HG03039 (cell line): ENCODE data around the gene GYPC.
"Not testable (repeated sequence)": the region's sequence is repeated elsewhere in the genome, so short reads cannot be mapped to it uniquely, and the experiment has no call there.

Experiments used
- ATAC-seq: cut with Tn5 transposase; IDR thresholded peaks from one replicate; pipeline ENCODE4 v1.9.1; 2021; ENCODE audit warnings: mild to moderate bottlenecking, moderate library complexity; ENCODE audit not compliant: unreplicated experiment

The GYPC gene

GRCh38 chr2:126696644-126697520 lies 40.9 kb downstream of the GYPC start:
- no peak for ATAC-seq

GRCh38 chr2:126698376-126698775 lies 42.4 kb downstream of the GYPC start:
- no peak for ATAC-seq

- ATAC-seq, result no peak
These were observed 43.1 kb downstream of the GYPC start for GRCh38 chr2:126699018-126699417.

- no peak for ATAC-seq
These were observed 44.0 kb downstream of the GYPC start for GRCh38 chr2:126699716-126700581.

- ATAC-seq, result no peak
These were observed 44.7 kb downstream of the GYPC start for GRCh38 chr2:126700677-126701076.

GRCh38 chr2:126703311-126703710 lies 47.4 kb downstream of the GYPC start:
- ATAC-seq, result no peak

- ATAC-seq, result no peak
These were observed 48.6 kb downstream of the GYPC start for GRCh38 chr2:126704434-126705160.

- ATAC-seq, result no peak
These were observed 51.2 kb downstream of the GYPC start for GRCh38 chr2:126707191-126707590.

- no peak for ATAC-seq
These were observed 52.0 kb downstream of the GYPC start for GRCh38 chr2:126707941-126708340.

GRCh38 chr2:126714191-126714965 lies 58.4 kb downstream of the GYPC start:
- no peak for ATAC-seq

GRCh38 chr2:126715111-126715510 lies 59.2 kb downstream of the GYPC start:
- no peak for ATAC-seq

GRCh38 chr2:126715576-126716406 lies 59.8 kb downstream of the GYPC start:
- ATAC-seq, result no peak

- not testable (repeated sequence) for ATAC-seq
These were observed 61.3 kb downstream of the GYPC start for GRCh38 chr2:126717277-126717676.

GRCh38 chr2:126717928-126718327 lies 62.0 kb downstream of the GYPC start:
- ATAC-seq, result no peak

GRCh38 chr2:126719191-126719832 lies 63.4 kb downstream of the GYPC start:
- ATAC-seq, result no peak

- no peak for ATAC-seq
These were observed 63.9 kb downstream of the GYPC start for GRCh38 chr2:126719833-126720351.

- ATAC-seq, result no peak
These were observed 64.7 kb downstream of the GYPC start for GRCh38 chr2:126720638-126721037.

GRCh38 chr2:126722081-126722480 lies 66.1 kb downstream of the GYPC start:
- no peak for ATAC-seq

GRCh38 chr2:126722546-126722945 lies 66.6 kb downstream of the GYPC start:
- ATAC-seq, result no peak
